Esophagus muscularis mucosa (tissue), 4 donors: ENCODE results near the gene KBTBD12. TPM values are rescaled to one million over a fixed set of nuclear protein-coding genes. Genes with fewer than 3 reads are reported as not detected.
"Not testable (repeated sequence)": the region's sequence is repeated elsewhere in the genome, so short reads cannot be mapped to it uniquely, and the experiment has no call there.

Experiments
- DNase-seq: peaks from one replicate; pipeline ENCODE4 v3.0.0-alpha.2; 2017; ENCODE audit errors: extremely low spot score
- H3K27ac ChIP-seq, 4 donors: fragments of 200-600 bp; sonication (generic); replicated peaks in 1 of 4; 1 replicate in 3 of 4; 2 replicates in 1 of 4; pipeline ENCODE4 v1.5.1; 2016 to 2019; ENCODE audit warnings: mild to moderate bottlenecking in 1 of 4
- H3K27me3 ChIP-seq, 4 donors: fragments of 200-600 bp; sonication (generic); one replicate each; pipeline versions ENCODE4 v1.5.1 to v1.6.0; 2016 to 2019
- H3K36me3 ChIP-seq, 4 donors: fragments of 200-600 bp; sonication (generic); one replicate each; pipeline ENCODE4 v1.5.1; 2016 to 2019
- H3K4me1 ChIP-seq, 4 donors: fragments of 200-600 bp; sonication (generic); one replicate each; pipeline ENCODE4 v1.5.1; 2016 to 2019
- H3K4me3 ChIP-seq, 4 donors: fragments of 200-600 bp; sonication (generic); 1 replicate in 2 of 4; 2 replicates in 2 of 4; pipeline ENCODE4 v1.5.1; 2016 to 2019; ENCODE audit warnings: mild to moderate bottlenecking in 4 of 4, moderate library complexity in 1 of 4
- H3K9me3 ChIP-seq, 4 donors: fragments of 200-600 bp; sonication (generic); 1 replicate in 3 of 4; 2 replicates in 1 of 4; pipeline ENCODE4 v1.5.1; 2016 to 2019
- CTCF ChIP-seq, 3 experiments: fragments of 200-600 bp in 2 of 3; fragments of 450-650 bp in 1 of 3; sonication (generic) in 2 of 3; IDR thresholded peaks; one replicate each; pipeline ENCODE4 v1.5.1; 2017 to 2019; ENCODE audit warnings: antibody characterized with exemption in 3 of 3, mild to moderate bottlenecking in 2 of 3, moderate library complexity in 1 of 3
- EP300 ChIP-seq: sonication (generic); formaldehyde crosslinking; IDR thresholded peaks from one replicate; pipeline ENCODE4 v1.6.1; 2017; ENCODE audit warnings: antibody characterized with exemption
- POLR2A ChIP-seq: fragments of 450-650 bp; IDR thresholded peaks from one replicate; pipeline ENCODE4 v1.6.1; 2017; ENCODE audit warnings: antibody characterized with exemption, moderate library complexity, mild to moderate bottlenecking, low read depth
- POLR2AphosphoS5 ChIP-seq, 2 donors: sonication (generic); formaldehyde crosslinking; IDR thresholded peaks; one replicate each; pipeline ENCODE4 v1.6.1; 2017; ENCODE audit warnings: antibody characterized with exemption in 2 of 2
- WGBS: methylation state at CpG from one replicate; pipeline ENCODE4 v1.1.5; 2018; 5-methylcytosine and 5-hydroxymethylcytosine counted together
- intact Hi-C: fragments of 100-400 bp; cut with DNase I; formaldehyde crosslinking; loops from one replicate; pipeline ENCODE4 v1.15.1; 2023
- total RNA-seq, 4 donors: library from RNA; depleted of rRNA; stranded (reverse); fragments of >200 nt; gene quantifications; one replicate each; pipeline versions ENCODE4 v1.1.0 to v1.2.1, GENCODE V29; 2016

The KBTBD12 gene
- total RNA-seq, 4 donors from 2014 or later = 3.8 to 6.0 (median 4.7) TPM

DNA sequence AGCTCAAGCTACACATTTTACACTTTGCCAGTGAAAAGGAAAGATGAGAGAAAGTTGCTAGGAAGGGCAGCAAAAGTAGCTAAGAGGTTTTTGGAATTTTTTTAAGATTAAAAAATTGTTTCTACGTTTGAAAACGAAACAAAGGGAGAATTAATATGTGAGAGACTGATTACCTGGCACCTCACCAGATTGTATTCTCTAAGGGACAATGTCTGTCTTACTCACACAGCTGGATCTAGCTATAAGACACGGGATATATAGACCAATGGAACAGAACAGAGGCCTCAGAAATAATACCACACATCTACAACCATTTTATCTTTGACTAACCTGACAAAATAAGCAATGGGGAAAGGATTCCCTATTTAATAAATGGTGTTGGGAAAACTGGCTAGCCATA is 9.5 kb upstream of the KBTBD12 start:
- 66% methylated on average over 3 of the region's 3 CpGs for WGBS
- Histone ChIP-seq H3K27me3 (no peaks in the 10 kb centered on the region), H3K4me3 (no peak overlapping the region), H3K27ac (no peak overlapping the region), H3K36me3 (no peaks in the 10 kb centered on the region), H3K9me3 (no peaks in the 10 kb centered on the region), H3K4me1 (peaks cover 0 to 3% (median 1%) of the 10 kb centered on the region in 4 donors)
- no peak for TF ChIP-seq POLR2A
- TF ChIP-seq EP300 = no peak
- TF ChIP-seq POLR2AphosphoS5 (IDR thresholded peaks at IDR 0.05) = no peak
- no peak for TF ChIP-seq CTCF (IDR thresholded peaks at IDR 0.05)
- no peak for DNase-seq
- intact Hi-C loops = no loop called here

- H3K4me3 ChIP-seq, H3K9me3 ChIP-seq, DNase-seq, H3K27me3 ChIP-seq, intact Hi-C loops, H3K36me3 ChIP-seq, H3K27ac ChIP-seq: not testable (repeated sequence)
- WGBS = 100% methylated on average over 3 of the region's 3 CpGs
- H3K4me1 ChIP-seq = peaks cover 8 to 13% (median 10%) of the 10 kb centered on the region in 4 donors
Measured at GRCh38 chr3:127906653-127907052, 8.4 kb upstream of the KBTBD12 start.

DNA sequence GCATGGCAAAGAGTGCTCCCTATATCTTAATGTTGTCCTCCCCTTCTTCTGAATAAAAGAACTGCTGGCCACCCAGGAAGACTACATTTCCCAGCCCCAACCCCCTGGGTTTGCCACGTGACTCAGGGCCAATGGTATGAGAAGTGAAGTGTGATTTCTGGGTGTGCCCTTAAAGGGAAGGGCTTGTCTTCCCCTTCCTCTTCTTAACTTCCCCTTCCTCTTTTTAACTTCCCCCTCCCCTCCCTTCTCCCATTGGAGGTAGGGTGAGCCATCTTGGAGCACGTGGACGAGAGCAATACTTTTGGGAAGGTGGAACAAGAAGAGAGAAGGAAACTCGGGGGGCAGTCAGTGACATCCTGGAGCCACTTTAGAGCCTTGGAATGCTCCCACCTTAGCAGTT is 6.8 kb upstream of the KBTBD12 start:
- no peak overlapping the region for H3K4me3 ChIP-seq
- H3K9me3 ChIP-seq = no peaks in the 10 kb centered on the region
- DNase-seq = no peak
- no peak overlapping the region for H3K27ac ChIP-seq
- intact Hi-C loops = no loop called here
- TF ChIP-seq EP300 (no peak), CTCF (IDR thresholded peaks at IDR 0.05) (no peak), POLR2AphosphoS5 (IDR thresholded peaks at IDR 0.05) (no peak), POLR2A (no peak)
- 61% methylated on average over 4 of the region's 4 CpGs for WGBS
- H3K4me1 ChIP-seq = peaks cover 8 to 20% (median 17%) of the 10 kb centered on the region in 4 donors
- no peaks in the 10 kb centered on the region for H3K36me3 ChIP-seq
- H3K27me3 ChIP-seq = no peaks in the 10 kb centered on the region

- 79% methylated on average over 1 of the region's 1 CpG for whole genome bisulfite sequencing
- Histone ChIP-seq H3K4me1 (peaks cover 8 to 20% (median 17%) of the 10 kb centered on the region in 4 donors), H3K36me3 (no peaks in the 10 kb centered on the region), H3K9me3 (peaks cover 0 to 3% (median 0%) of the 10 kb centered on the region in 4 donors), H3K4me3 (no peak overlapping the region), H3K27ac (no peak overlapping the region), H3K27me3 (no peaks in the 10 kb centered on the region)
- no peak for DNase-seq
- intact Hi-C loops = no loop called here
- no peak for TF ChIP-seq POLR2AphosphoS5 (IDR thresholded peaks at IDR 0.05)
- TF ChIP-seq POLR2A = no peak
Measured at GRCh38 chr3:127908951-127909350, 6.1 kb upstream of the KBTBD12 start.

- WGBS = 84% methylated on average over 4 of the region's 4 CpGs
- intact Hi-C loops = loop anchor here (10.0 kb wide), 1 partner anchor 235 kb away; the partner anchor contains the start of gene ABTB1
- H3K9me3 ChIP-seq = peaks cover 0 to 4% (median 0%) of the 10 kb centered on the region in 4 donors
- no peaks in the 10 kb centered on the region for H3K27me3 ChIP-seq
- no peak for DNase-seq
- H3K4me1 ChIP-seq = peaks cover 12 to 27% (median 21%) of the 10 kb centered on the region in 4 donors
- TF ChIP-seq POLR2AphosphoS5 (IDR thresholded peaks at IDR 0.05) (no peak), CTCF (IDR thresholded peaks at IDR 0.05) (no peak)
- no peaks in the 10 kb centered on the region for H3K36me3 ChIP-seq
- no peak overlapping the region for H3K4me3 ChIP-seq
- no peak overlapping the region for H3K27ac ChIP-seq
Measured at GRCh38 chr3:127909646-127910045, 5.4 kb upstream of the KBTBD12 start.

DNA sequence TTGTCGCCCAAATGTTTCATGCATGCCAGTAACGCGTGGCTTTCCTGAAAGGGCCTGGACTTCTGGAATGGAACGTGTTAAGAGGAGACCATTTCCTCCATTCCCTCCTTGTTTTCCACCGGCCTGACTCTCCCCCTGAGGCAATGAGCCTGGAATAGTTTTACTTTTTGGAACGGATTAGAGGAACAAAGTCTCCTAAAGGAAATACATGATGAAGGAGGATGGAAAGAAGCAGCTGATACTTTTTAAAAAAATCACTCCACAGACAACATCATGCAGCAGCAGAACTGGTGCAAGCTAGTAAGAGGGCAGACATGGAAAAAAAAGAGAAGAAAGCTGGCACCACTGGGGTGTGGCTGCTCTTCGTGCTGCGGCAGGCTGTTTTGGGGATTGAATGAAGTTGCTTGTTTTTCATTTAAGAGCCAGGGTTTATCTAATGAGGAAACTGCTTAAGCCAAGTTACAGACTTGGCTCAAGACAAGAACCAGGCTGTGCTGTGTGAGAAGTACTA is 3.6 kb upstream of the KBTBD12 start:
- intact Hi-C loops = loop anchor here (10.0 kb wide), 1 partner anchor 237 kb away; the partner anchor contains the start of gene ABTB1
- WGBS = 28% methylated on average over 8 of the region's 8 CpGs
- Histone ChIP-seq H3K9me3 (peaks cover 0 to 4% (median 0%) of the 10 kb centered on the region in 4 donors), H3K4me1 (peaks cover 17 to 45% (median 37%) of the 10 kb centered on the region in 4 donors), H3K36me3 (no peaks in the 10 kb centered on the region), H3K27me3 (no peaks in the 10 kb centered on the region), H3K4me3 (no peak overlapping the region), H3K27ac (peak overlapping the region; percentile 40 to 60 (median 45))
- no peak for DNase-seq
- TF ChIP-seq POLR2AphosphoS5 (IDR thresholded peaks at IDR 0.05) = no peak
- no peak for TF ChIP-seq EP300
- TF ChIP-seq CTCF (IDR thresholded peaks at IDR 0.05) = no peak
- no peak for TF ChIP-seq POLR2A

GRCh38 chr3:127913841-127914240 is 1.2 kb upstream of the KBTBD12 start:
- peak overlapping the region in 2 of 4 donors; percentile 85 to 90 for H3K27ac ChIP-seq
- H3K36me3 ChIP-seq = not testable (repeated sequence)
- intact Hi-C loops = loop anchor here (10.0 kb wide), 1 partner anchor 239 kb away; the partner anchor contains the start of gene ABTB1

More at GRCh38 chr3:127913841-127914240, 1.2 kb upstream of the KBTBD12 start:
- WGBS = 94% methylated on average over 2 of the region's 2 CpGs
- H3K9me3 ChIP-seq, H3K27me3 ChIP-seq, H3K4me3 ChIP-seq, DNase-seq: not testable (repeated sequence)
- peaks cover 17 to 55% (median 42%) of the 10 kb centered on the region in 4 donors for H3K4me1 ChIP-seq
